Islet precursor cell (in vitro differentiated cells): ENCODE results near the gene RYR2.

ENCODE experiments used
- DNase-seq: peaks from one replicate; pipeline ENCODE4 v3.0.0-alpha.2; 2018

Gene RYR2

DNA sequence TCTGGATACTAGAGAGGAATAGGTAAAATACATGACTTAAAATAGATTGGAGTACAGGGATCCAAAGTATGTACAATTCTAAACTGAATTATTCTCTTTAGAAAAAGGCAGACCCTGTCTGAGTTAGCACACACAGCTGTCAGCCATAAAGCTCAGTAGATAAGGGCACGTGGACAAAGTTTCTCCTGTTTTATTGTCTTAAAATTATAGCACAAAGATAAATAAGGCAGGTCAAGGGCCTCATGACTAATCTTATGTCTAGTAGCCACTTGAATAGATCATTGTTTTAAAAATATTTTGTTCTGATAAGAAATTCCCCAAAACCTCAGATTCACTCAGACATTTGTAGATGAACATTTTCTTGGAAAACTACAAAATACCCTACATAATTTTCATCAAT, 643.6 kb downstream of the RYR2 start:
- no peak for DNase-seq

DNA sequence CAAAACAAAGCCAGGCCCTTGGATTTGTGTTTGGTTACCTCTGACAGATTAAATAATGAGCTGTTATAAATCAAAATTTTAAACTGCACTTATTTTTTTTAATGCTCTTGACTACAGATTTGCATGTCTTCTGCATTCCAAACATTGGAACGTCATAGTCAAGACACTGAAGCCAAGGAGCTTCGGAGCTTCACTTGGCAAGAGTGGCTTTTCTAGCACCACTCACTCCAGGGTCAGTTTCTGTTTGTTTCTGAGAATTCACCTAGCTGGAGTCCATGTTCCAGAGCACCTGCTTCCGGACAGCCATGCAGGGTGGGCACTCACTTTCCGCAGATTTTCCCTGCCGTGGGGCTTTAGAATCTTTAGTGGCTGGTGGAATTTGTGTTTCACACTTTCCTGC, 645.8 kb downstream of the RYR2 start:
- no peak for DNase-seq

DNA sequence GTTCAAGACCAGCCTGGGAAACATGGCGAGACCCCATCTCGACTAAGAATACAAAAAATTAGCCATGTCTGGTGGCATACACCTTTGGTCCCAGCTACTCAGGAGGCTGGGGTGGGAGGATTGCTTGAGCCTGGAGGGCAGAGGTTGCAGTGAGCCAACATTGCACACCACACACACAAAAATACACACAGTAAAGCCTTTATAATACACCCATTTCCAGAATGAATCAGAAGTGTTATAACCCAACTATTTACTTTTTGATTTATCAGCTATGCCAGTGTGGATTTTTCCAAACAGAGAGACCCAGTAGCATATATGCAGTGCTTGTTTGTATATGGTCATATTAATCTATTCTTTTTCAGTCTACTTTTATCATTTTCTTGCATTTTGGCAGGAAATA, 648.7 kb downstream of the RYR2 start:
- no peak for DNase-seq

DNA sequence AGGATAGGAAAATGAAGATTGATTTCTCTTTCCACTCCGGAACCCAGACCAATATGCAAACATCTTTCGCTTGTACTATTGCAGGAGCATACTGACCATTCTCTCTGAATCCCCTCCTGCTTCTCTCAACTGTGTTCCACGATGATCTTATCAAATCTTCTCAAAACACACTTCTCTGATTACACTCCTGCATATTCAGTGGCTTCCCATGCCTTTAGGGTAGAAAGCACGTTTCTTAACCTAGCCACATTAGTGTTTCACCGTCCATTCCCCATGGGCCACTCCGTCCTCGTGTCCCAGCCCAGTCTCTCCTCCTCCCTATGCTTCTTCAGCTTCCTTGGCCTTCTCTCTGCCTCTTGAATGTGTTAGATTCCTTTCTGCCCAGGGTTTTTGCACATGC, 650.3 kb downstream of the RYR2 start:
- no peak for DNase-seq

DNA sequence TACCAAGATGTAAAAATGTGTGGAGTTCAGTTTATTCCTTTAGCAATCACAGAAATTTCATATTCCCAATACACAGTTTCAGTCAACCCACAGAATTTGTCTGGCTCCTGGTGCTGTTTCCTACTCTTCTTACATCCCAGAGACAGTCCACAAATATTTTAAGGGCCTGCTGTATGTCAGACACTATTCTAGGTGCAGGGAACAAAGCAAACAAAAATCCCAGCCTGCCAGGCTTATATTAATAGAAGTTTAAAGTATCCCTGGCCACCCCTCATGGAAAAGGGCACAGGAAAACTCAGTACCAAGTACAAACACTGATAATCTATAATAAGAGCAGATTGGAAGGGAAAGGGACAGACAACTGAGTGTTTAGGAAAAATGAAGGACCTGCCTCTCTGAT, 653.9 kb downstream of the RYR2 start:
- no peak for DNase-seq

DNA sequence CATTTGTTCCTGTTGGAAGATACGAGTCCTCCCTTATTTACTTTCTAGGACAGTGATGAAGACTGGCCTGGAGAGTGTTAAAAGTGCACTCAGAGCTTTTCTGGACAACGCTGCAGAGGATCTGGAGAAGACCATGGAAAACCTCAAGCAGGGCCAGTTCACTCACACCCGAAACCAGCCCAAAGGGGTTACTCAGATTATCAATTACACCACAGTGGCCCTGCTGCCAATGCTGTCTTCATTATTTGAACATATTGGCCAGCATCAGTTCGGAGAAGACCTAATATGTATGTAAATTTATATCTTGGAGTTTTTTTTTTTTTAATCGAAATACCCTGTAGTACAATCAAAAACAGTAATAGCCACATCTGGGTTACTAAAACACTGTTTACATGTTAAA, 658.2 kb downstream of the RYR2 start:
- DNase-seq = no peak

DNA sequence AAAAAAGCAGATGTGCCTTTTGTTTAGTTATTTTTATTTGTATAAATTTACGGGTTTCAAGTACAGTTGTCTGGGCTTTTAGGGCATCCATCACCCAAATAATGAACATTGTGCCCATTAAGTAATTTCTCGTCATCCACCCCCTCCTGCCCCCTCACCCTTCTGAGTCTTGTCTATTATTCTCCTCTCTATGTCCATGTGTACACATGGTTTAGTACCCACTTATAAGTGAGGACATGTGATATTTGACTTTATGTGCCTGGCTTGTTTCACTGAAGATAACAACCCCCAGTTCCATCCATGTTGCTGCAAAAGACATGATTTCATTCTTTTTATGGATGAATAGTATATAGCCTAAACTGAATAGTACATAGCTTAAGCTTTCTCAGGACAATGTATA, 659.5 kb downstream of the RYR2 start:
- no peak for DNase-seq

DNA sequence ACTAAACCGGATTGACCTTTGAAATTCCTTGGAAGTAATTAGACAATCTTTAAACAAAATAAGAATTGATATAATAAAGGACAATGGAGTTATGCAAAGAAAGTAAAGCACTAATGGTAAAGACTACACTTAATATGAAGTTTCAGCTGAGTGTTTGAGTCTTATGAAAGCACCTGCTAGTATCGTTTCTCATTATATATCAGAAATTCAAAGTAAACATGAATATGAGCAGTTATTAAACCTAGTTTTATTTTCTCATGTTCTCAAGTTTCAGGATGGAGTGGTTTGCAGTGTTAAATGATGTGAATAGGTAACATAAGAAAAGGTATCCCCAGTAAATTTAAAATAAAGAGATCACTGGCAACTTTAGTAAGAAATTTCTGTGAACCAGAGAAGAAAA, 660.2 kb downstream of the RYR2 start:
- DNase-seq = no peak

DNA sequence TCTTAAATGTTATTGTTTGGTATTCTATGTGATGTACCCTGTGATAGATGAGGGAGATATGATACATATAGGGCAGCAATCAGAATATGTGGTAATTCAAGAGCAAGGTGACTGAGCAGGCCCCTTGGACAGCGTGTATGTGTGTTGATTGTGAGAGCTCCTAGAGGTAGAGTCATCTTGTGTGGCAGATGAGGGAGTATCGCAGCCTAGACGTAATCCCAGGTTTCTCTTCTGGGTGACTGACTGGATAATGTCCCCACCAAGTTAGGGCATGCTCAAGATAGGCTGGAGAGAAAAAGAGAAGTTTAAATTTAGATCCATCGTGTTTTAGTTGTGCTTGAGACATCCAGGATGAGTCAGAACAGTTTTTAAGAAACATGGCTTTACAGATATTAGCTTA, 663.5 kb downstream of the RYR2 start:
- no peak for DNase-seq

DNA sequence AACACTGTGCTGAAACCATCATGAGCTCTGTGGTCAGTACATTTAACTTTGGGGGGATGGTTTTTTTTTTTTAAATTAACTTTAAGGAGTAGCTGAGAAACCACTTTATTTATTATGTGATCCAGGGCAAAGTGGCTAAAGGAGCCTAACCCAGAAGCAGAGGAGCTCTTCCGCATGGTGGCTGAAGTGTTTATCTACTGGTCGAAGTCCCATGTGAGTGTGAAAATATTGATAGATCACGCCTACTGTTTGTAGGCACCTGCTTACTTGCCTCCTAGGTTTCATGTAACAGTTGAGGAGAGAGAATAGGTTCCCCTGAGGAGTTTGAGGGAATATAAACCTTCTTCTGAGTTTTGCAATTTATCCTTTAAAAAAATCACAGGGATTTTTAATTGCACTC, 667.4 kb downstream of the RYR2 start:
- no peak for DNase-seq

DNA sequence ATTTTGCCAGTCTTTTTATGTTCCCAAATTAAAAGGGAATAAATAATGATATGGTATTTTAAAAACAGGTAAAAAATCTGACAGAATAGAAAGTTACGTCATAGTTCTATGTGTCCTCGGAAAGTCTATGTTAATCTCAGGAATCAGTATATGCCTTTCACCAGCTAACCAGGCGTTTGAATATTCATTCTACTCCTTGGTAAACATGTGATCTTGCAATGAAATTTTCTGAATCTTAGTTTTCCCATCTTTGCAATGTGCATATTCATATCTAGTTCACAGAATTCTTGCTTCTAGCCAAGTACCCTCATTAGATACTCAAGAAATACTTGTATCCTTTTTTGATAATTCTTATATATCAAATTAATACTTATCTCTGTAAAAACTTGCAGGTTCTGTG, 669.3 kb downstream of the RYR2 start:
- DNase-seq = no peak

DNA sequence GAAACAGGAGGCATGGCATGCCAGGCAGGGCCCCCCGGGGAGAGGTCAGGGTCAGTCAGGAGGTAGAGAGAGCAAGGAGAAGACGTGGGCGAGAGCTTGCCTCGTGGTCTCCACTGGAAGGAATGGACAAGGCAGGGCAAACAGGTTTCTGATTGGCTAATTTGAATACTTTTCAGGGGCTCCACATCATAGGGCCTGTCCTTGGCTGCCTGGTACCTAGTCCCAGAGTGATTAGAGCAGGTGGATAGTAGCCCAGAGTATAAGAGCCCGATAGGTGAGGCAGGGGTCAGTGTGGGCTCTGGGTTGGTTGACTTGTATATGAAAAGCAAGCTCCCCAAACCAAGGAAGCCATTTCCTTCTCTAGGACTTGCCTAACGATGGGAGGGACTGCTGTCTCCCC, 670.1 kb downstream of the RYR2 start:
- no peak for DNase-seq

DNA sequence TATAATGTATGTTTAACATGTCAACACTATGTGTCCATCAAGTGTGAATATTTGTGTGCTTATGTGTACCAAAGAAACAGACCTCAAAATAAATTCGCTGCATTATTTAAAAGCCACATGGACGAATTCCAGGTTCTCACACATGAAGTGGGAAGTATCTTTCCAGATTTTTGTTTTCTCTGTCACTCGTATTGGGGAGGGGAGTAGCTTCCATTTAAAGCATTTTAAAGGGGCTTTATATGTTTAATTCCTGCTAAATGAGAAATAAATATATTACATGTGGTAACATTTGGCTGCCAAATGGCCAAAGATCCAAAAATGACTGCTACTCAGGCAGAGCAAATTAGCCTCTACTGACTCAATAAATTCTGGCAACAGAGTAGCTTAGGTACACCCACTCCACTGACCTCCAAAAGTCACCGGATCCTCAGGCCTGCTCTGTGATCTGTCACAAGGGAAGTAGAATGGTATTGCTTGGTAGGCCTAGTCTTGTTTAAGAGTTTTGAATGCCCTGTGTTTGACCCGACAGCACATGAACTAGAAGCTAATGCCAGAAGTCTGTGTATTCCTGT, 670.7 kb downstream of the RYR2 start:
- no peak for DNase-seq

DNA sequence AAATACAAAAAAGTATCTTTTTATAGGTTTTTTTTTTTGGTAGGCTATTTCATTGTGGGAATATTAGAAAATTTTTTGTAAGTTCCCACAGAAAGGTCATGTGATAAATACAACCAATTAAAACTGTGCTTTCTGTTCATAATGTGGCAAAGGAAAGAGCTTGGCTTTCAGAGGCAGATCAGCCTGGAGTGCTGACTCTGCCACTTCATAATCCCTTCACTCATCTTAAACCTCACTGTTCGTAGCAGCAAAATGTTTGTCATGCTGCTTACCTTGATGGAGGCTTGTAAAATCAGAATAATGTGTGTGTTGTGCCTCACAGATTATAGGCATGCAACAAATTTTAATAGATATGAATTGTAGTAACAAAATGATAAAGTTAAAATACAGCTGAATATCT, 671.9 kb downstream of the RYR2 start:
- DNase-seq = no peak

DNA sequence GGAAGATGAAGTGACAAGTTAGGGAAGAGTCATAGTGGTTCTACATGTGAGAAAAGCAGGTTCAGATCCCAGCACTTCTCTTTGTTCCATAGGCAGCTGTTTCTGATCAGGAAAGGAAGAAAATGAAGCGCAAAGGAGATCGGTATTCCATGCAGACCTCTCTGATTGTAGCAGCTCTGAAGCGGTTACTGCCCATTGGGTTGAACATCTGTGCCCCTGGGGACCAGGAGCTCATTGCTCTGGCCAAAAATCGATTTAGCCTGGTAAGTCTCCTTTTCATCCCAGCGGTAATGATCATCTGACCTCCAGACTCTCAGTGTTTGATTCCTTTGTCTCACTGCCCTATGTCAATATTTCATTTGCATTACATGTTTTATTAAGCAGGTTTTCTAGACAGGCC, 675.1 kb downstream of the RYR2 start:
- no peak for DNase-seq

DNA sequence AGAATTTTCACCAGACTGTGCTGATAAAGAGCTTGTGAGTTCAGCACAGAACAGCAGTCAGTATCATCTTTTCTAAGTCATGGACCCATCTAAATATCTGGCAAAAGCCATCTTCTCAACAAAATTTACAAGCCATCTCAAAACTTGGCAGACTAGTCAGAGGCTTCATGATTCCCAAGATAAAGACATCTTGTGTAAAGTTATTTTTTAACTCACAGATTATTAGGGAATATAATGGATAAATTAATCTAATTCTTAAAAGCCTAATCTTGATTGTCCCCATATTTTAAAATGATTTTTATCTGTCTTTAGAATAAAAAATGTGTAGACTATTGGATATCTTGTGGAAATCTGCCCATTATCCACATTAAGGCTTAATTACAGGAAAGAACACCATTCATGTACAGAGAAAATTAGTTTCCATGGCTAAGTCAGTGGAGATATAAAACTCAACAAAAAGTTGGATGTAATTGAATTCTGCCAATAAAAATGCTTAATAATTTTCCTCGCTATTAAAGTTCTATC, 688.9 kb downstream of the RYR2 start:
- DNase-seq = no peak

DNA sequence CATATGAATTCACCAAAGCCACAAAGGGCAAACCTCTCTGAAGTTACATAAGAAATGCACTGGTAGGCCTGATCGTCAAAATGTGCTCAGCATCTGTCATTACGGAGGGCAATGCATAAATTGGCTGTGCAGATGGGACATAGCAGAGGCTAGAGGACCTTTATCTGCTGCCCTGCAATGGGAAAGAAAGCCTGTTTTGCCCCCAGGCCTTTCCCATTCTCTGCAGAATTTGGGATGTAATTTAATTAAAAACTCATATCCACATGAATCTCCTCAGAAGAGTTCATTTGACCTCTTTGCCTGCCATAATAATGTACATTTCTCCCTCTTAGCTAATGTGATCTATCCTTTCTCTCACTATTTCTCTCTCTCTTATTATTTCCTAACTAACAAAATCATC, 690.7 kb downstream of the RYR2 start:
- DNase-seq = no peak

DNA sequence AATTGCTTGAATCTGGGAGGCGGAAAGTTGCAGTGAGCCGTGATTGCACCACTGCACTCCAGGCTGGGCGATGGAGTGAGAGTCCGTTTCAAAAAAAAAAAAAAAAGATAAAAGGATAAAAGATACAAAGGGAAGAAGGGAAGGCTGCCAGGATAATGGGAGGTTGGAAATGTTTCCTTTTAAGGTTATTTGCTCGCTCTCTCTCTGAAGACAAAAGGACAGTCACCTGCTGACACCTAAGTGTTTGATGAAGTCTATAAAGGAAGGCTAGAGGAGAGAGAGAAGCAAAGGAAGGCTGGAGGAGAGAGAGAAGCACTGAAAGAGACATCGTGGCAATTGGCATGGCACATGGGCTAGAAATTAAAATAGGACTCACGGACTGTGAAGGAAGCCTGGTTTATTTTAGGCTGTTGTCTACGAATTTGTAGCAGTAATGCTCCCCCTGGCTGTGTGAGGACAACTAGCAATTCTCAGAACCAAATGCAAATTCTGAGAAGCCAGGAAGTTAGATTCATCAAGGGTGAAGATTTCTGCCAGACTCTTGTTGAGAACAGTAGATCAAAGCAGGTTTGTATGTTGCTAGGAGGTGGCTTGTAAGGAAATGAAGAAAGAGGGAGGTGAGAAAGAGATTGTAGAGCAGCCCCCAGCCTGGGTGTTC, 694.5 kb downstream of the RYR2 start:
- peak; percentile 52 for DNase-seq

DNA sequence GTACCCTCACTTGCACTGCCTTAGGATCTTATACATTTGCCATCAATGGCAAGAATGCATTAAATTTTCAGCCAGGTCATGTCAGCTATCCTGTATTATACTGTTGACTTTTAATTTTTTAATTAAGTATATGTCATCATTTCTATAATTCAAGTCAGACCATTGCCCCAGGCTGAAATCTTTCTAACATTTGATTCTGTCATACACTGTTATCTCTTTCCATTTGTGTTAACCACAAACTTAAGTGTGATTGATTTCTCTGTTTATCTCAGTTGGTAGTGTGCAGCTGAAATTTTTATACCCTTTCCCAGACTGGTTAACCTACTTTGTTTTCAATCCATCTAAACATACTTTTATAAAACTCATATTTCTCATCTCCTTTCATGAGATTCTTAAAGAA, 695.5 kb downstream of the RYR2 start:
- no peak for DNase-seq

DNA sequence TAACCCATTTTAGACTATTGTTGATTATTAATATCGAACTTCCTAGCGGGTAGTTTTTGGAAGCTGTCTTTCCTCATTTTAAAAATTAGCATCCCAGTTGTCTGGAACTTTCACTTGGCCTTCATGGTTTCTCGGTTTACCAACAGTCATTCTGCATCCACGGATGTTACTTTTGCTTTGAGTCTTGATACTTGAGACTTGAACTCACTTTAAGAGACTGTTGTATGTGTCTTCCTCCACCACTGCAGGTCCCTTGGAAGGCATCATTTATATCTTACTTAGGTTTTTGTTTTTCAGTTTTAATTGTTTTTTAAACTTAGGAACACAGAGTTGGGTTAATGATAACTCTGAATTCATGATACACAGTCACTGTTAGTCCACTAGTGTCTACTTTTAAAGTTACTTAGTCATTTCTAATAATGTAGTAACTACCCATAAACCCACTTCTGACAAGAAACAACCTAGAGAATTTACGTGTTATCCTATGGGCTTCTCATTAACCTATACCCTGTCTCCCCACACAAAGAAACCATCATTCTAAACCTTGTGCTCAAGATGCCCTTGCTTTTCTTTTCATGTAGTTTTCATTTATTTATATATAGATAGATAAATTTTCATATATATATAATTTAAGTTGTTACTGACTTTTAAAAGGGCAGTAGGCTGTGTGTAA, 696.1 kb downstream of the RYR2 start:
- no peak for DNase-seq

DNA sequence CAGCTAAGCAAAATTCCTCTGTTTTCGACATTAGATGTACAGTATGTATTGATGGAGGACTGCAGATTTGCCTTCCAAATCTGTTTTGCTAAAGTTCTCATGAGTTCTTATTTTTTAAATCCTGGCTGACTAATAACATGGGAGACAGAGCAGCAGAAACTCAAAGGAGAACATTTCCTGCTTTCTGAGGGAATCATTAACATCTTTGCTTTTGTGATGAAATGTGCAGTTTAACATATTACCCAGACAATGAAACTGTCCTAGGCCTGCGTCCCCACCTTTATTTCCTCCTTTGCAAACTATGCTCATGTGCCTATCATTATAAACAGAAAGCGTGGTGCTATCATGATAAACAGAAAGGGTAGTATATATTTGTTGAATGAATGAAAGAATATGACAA, 698.9 kb downstream of the RYR2 start:
- DNase-seq = no peak

DNA sequence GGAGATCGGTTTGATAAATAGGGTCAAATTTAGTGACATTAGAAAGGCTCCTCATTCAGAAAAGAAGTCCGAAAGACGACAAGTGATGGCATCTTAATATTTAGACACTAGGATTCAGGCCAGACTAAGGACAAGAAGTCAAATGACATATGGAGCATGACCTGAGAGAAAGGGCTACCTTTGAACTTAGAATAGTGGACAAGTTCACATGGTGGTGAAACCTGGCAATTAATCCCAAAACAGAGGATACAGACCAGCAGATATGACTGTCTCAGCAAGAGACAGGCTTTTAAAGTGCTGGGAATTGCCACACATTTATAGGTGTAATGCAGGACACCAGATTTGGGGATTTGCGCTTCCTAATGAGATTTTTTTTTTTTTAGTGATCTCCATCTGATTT, 703.6 kb downstream of the RYR2 start:
- no peak for DNase-seq

DNA sequence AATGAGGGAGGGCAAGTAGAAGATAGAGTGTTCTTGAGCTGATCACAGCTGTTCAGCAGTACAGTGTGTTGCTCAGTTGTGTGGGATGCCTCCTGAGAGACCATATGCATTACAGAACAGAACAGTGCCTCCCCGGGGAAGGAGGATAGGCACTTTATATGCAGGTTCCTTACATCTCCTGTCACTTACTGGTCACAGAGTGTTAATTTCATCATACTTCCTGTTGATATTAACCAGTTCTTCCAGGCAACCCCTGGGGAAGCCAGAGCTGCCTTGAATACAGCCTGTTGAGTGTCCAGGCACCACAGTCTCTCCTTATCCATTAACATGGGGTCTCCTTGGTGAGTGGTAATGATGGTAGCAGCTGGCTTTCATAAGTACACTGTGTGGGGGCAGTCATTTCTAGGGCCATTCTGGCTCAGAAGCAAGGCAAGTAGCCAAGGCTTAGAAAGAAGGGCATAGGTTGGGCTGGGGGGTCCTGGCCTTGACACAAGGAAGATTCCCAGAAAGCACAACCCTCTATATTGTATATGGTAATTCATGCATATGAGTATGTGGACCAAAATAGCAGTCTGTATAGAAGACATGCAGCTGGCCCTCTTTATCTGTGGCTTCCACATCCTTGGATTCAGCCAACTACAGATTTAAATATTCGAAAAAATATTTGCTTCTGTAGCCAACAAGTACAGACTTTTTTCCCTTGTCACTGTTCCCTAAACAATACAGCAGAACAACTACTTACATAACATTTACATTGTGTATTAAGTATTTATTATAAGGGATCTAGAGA, 706.4 kb downstream of the RYR2 start:
- DNase-seq = peak; percentile 52

DNA sequence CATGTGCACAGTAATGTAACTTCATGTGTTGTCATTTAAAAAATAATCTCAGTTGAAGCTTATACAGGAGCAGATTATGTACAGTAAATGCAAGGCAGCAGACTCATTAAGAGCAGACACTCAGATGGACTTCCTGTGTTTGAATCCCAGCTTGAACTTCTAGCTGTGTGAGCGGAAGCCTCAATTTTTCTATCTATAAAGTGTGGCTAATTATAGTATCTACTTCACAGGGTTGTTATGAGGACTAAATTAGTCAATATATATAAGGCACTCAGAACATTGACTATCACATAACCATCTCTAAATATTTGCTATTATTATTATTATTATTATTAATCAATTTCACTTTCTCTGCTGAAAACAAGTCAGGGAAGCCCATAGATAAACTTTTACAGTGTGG, 707.1 kb downstream of the RYR2 start:
- no peak for DNase-seq
